Nephron (organoid): ENCODE measurements around the gene PARP16.
"Not testable (repeated sequence)": the region's sequence is repeated elsewhere in the genome, so short reads cannot be mapped to it uniquely, and the experiment has no call there.

Source experiments
- H3K27ac Mint-ChIP-seq, 3 experiments: 2 replicates each; pipeline ENCODE4 v1.8.0; 2020; ENCODE audit warnings: mixed read lengths in 3 of 3, mild to moderate bottlenecking in 2 of 3, moderate library complexity in 1 of 3
- H3K27me3 Mint-ChIP-seq: 2 replicates; pipeline ENCODE4 v1.8.0; 2021; ENCODE audit warnings: low read depth, mild to moderate bottlenecking, moderate library complexity, mixed read lengths
- H3K36me3 Mint-ChIP-seq: 2 replicates; pipeline ENCODE4 v1.8.0; 2020; ENCODE audit warnings: low read depth, mixed read lengths
- H3K4me1 Mint-ChIP-seq: 2 replicates; pipeline ENCODE4 v1.8.0; 2020; ENCODE audit warnings: mixed read lengths
- H3K4me3 Mint-ChIP-seq, 3 experiments: 2 replicates each; pipeline ENCODE4 v1.8.0; 2020; ENCODE audit warnings: mild to moderate bottlenecking in 3 of 3, mixed read lengths in 3 of 3, moderate library complexity in 2 of 3
- H3K9me3 Mint-ChIP-seq: 2 replicates; pipeline ENCODE4 v1.8.0; 2020; ENCODE audit warnings: mixed read lengths
- CTCF ChIP-seq, 3 experiments: fragments of 200-600 bp; sonication (generic); IDR thresholded peaks; one replicate each; pipeline ENCODE4 v1.5.0; 2021; ENCODE audit warnings: antibody characterized with exemption in 3 of 3; ENCODE audit not compliant: unreplicated experiment in 3 of 3

The PARP16 gene

GRCh38 chr15:65278480-65278879 is 8.2 kb downstream of the PARP16 start:
- Mint-ChIP-seq H3K27me3 (no peaks in the 10 kb centered on the region), H3K36me3 (peaks cover 28% of the 10 kb centered on the region), H3K27ac (no peak overlapping the region)

GRCh38 chr15:65277015-65277414 is 9.7 kb downstream of the PARP16 start:
- Mint-ChIP-seq H3K4me3 (no peak overlapping the region), H3K36me3 (peaks cover 17% of the 10 kb centered on the region), H3K27ac (no peak overlapping the region), H3K27me3 (no peaks in the 10 kb centered on the region), H3K9me3 (no peaks in the 10 kb centered on the region), H3K4me1 (peaks cover 8% of the 10 kb centered on the region)
- no peak for TF ChIP-seq CTCF (IDR thresholded peaks at IDR 0.05; ENCODE audit: unreplicated experiment in 3 of 3)

More at GRCh38 chr15:65278480-65278879, 8.2 kb downstream of the PARP16 start:
- Mint-ChIP-seq H3K4me1 (peaks cover 15% of the 10 kb centered on the region), H3K4me3 (no peak overlapping the region), H3K9me3 (no peaks in the 10 kb centered on the region)
- no peak for TF ChIP-seq CTCF (IDR thresholded peaks at IDR 0.05; ENCODE audit: unreplicated experiment in 3 of 3)

GRCh38 chr15:65275728-65276126 is 11.0 kb downstream of the PARP16 start:
- TF ChIP-seq CTCF (IDR thresholded peaks at IDR 0.05; ENCODE audit: unreplicated experiment in 3 of 3) = no peak
- no peak overlapping the region for H3K4me3 Mint-ChIP-seq
- no peaks in the 10 kb centered on the region for H3K9me3 Mint-ChIP-seq
- H3K27me3 Mint-ChIP-seq = no peaks in the 10 kb centered on the region
- H3K27ac Mint-ChIP-seq = no peak overlapping the region
- peaks cover 20% of the 10 kb centered on the region for H3K36me3 Mint-ChIP-seq
- peaks cover 5% of the 10 kb centered on the region for H3K4me1 Mint-ChIP-seq

- Mint-ChIP-seq H3K36me3 (peaks cover 17% of the 10 kb centered on the region), H3K4me3 (no peak overlapping the region), H3K27ac (peak overlapping the region in 1 of 3 experiments; percentile 45), H3K9me3 (no peaks in the 10 kb centered on the region), H3K27me3 (no peaks in the 10 kb centered on the region), H3K4me1 (peaks cover under 1% of the 10 kb centered on the region)
- TF ChIP-seq CTCF (IDR thresholded peaks at IDR 0.05; ENCODE audit: unreplicated experiment in 3 of 3) = no peak
Observed at GRCh38 chr15:65275104-65275727, 11.5 kb downstream of the PARP16 start.

GRCh38 chr15:65270811-65271545 is 15.7 kb downstream of the PARP16 start:
- peak; percentile 80 to 81 (median 81) for TF ChIP-seq CTCF (IDR thresholded peaks at IDR 0.05; ENCODE audit: unreplicated experiment in 3 of 3)

More at GRCh38 chr15:65270811-65271545, 15.7 kb downstream of the PARP16 start:
- H3K27ac Mint-ChIP-seq, H3K27me3 Mint-ChIP-seq, H3K4me3 Mint-ChIP-seq, H3K9me3 Mint-ChIP-seq, H3K4me1 Mint-ChIP-seq: not testable (repeated sequence)
- peaks cover 22% of the 10 kb centered on the region for H3K36me3 Mint-ChIP-seq
